Measurements from ENCODE around the gene PTGDR2. TPM values are rescaled to one million over a fixed set of nuclear protein-coding genes. Genes with fewer than 3 reads are reported as not detected.

PTGDR2 gene
- polyA plus RNA-seq, 3 donors: 0.09 to 0.23 (median 0.20) TPM

GRCh38 chr11:60863550-60864521 lies 8.1 kb upstream of the PTGDR2 start:
- DNase-seq (ENCODE audit: extremely low read depth in 1 of 11, low read depth in 9 of 11, low spot score in 4 of 11): no peak

DNA sequence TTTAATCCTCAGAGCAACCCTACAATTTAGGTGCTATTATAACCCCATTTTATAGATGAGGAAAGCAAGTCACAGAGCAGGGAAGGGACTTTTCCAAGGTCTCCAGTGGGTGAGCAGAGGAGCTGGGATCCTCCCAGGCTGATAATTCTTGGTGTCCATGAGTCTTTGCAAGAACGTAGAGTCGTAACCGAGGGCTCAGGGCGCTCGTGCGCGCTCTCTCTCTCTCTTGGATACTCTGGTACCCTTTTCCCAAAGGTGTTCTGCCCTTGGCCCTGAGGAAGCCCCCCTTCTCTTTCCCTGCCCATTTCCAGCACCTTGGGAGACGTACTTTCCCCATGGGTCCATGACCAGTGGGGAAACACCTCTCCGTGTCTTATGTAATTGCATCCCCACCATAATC lies 6.4 kb upstream of the PTGDR2 start:
- DNase-seq (ENCODE audit: extremely low read depth in 1 of 11, low read depth in 9 of 11, low spot score in 4 of 11): no peak

GRCh38 chr11:60860943-60861342 lies 5.2 kb upstream of the PTGDR2 start:
- DNase-seq (ENCODE audit: extremely low read depth in 1 of 11, low read depth in 9 of 11, low spot score in 4 of 11): no peak

- DNase-seq (ENCODE audit: extremely low read depth in 1 of 11, low read depth in 9 of 11, low spot score in 4 of 11): no peak
Measured at GRCh38 chr11:60859616-60860250, 4.0 kb upstream of the PTGDR2 start.

DNA sequence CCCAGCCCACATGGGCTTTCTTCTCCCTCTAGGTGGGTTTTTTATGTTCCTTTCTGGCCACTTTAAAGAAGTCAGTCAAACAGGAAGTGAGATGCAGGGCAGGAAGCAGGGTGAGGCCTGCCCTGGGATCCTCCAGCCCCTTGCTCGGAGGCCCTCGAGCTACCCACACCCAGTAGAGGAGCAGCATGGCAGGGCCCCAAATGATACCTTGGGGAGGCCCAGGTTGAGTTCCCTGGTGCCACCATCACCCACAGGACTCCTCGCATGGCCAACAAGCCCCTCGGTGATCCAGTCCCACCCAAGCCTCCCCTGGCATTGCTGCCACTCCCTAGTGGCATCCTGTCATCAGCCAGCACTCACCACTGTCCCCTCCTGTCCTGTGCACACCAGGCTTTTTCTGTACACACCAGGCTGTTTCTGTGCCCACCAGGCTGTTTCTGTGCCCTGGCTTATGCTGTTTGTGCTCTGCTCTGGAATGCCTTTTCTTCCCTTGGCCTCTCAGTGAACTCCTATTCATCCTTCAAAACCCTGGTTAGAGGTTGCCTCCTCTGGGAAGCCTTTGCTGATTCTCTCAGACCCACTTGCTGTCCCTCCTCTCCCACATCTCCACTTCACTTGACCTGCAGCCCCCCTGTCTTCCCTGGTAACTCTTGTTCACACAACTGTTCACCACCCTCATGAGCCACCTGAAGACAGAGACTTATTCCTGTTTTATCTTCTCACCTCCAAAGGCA lies 3.1 kb upstream of the PTGDR2 start:
- no peak for DNase-seq (ENCODE audit: extremely low read depth in 1 of 11, low read depth in 9 of 11, low spot score in 4 of 11)

- DNase-seq (ENCODE audit: extremely low read depth in 1 of 11, low read depth in 9 of 11, low spot score in 4 of 11): no peak
Measured at GRCh38 chr11:60858236-60858635, 2.5 kb upstream of the PTGDR2 start.

GRCh38 chr11:60857378-60858232 lies 1.9 kb upstream of the PTGDR2 start:
- no peak for DNase-seq (ENCODE audit: extremely low read depth in 1 of 11, low read depth in 9 of 11, low spot score in 4 of 11)

DNA sequence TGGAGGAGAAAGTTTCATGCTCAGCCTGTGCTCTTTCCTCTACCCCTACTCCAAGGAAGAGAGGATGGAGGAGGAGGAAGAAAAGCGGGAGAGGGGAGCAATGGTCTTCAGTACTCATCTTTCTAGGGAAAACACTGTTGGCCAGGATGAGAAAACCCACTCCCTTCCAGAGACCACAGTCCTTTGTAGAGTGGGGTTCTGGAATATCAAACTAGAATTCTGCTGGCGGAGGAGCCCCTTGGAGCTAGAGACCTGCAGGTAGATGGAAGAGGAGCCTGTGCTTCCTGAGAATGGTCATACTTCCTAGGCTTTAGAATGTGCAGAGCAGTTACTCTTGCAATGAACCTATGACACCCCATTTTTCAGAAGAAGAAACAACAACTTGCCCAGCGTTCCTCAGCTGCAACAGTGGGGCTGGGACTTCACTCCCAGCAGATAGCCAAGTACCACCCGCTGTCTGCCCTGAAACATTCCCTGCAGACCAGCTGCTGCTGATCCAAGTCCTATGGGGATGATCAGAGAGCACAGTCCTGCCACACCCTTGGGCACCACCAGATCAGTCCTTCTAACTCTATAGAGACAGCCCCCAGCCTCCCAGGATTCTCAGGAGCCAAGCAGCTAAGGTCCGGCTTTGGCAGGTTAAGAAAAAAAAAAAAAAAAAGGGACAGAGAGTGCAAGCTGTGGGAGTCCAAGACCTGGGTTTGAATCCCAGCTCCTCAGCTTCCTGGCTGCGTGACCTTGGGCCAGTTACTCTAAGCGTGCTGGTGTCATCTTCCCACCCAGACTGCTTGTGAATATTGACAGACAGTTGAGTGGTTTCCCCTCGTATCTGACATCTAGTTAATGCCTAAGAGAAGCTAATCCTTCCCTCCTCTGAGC lies 664 bp downstream of the PTGDR2 start:
- DNase-seq (ENCODE audit: extremely low read depth in 1 of 11, low read depth in 9 of 11, low spot score in 4 of 11): no peak

- DNase-seq (ENCODE audit: extremely low read depth in 1 of 11, low read depth in 9 of 11, low spot score in 4 of 11): no peak
Measured at GRCh38 chr11:60854140-60854846, 1.5 kb downstream of the PTGDR2 start.

DNA sequence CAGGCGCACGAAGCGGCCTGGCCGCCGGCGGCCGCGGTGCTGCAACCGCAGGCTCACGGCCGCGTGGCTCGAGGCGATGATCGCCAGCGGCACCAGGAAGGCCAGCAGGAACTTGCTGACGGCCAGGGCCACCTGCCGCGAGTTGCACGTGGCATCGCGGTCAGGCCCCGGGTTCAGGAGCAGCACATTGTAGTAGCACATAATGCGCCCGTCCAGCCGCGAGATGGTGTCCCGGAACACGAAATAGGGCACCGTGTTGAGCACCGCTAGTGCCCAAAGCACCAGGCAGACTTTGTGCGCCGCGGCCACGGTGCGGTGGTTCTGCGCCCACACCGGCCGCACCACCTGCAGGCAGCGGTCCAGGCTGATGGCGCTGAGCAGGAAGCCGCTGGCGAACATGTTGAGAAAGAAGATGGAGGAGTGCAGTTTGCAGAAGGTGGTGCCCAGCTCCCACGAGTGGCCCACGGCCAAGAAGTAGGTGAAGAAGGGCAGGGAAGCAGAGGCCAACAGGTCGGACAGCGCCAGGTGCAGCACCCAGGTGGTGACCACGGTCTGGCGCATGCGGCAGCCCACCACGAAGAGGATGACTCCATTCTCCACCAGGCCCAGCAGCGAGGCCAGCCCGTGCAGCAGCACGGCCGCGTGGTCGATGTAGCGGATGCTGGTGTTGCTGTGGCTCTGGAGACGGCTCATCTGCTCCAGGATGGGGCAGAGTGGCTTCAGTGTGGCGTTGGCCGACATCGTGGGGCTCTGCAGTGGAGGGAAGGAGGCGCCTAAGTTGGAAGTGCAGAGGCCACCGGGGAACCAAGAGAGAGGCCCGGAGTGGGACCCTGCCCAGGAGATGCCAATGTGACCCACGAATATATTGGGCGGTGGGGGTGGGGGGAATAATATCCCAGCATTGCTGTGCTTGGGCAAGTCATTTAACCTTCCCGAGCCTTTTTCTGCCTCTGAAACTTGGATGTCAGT lies 2.5 kb downstream of the PTGDR2 start:
- no peak for DNase-seq (ENCODE audit: extremely low read depth in 1 of 11, low read depth in 9 of 11, low spot score in 4 of 11)

DNA sequence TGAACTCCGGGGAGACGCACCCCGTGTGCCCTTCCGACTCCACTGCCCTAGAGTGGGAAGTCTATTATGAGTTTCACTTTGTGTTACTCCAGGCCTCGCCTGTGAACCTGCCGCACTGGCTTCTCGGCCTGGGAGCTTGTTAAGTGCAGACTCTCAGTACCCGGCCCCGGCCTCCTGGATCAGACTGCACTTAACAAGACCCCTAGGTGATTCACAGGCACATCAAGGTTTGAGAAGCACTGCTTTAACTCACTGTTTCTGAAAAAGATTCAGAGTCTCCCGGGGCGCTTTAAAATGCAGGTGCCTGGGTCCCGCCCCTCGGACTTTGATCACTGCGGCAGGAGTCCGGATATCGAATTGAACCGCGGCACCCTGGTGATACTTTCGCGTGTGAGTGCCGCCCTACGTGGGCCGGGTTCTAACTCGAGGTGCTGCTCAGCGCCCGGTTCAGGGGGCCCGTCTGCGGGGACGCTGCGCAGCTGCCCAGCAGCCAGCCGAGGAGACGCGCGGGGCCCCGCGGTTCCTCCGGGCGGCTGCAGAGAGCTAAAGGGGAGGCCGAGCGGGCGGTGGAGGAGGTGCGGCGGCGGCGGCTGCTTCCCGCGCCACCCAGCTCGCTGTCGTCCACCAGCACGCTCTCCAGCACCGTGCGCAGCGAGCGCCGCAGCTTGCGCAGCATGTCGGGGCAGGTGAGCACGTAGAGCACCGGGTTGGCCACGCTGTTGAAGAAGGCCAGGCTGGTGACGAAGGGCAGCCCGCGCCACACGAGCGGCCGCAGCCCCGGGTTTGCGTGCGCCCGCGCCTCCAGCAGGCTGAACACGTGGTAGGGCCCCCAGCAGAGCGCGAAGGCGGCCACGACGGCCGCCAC lies 3.4 kb downstream of the PTGDR2 start:
- DNase-seq (ENCODE audit: extremely low read depth in 1 of 11, low read depth in 9 of 11, low spot score in 4 of 11): no peak

DNA sequence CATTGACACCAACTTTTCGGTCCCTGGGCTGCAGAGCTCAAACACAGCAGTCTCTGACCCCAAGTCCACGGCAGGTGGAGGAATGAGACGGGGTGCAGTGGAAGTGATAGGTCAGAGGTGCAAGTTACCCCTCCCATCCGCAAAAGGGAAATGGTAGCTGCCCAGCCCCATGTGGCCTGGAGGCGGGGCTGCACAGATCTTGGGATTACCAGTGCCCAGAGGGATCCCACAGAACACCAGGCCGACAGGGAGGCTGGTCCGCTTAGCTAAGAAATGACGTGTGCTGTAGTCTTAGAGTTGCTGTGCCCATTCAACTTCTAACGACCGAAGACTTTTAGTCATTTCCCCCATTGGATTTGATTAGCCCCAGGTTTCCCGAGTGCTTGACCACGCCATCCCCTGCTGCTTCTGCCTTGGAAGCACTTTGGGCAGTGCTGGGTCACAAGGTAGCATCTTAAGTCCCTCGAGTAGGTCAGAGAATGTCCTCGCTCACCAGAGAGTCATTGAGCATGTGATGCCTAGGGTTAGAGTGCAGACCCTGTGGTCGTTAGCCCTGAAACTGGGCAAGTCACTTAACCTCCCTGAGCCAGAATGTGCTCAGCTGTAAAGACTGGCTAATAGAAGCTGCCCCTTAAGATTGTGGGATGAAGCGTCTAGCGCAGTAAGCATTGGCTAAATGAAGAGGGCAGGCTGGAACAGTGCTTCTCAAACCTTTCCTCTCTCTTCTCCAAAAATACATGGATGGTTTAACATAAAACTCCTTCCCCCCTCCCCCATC lies 4.2 kb downstream of the PTGDR2 start:
- DNase-seq (ENCODE audit: extremely low read depth in 1 of 11, low read depth in 9 of 11, low spot score in 4 of 11): no peak

DNA sequence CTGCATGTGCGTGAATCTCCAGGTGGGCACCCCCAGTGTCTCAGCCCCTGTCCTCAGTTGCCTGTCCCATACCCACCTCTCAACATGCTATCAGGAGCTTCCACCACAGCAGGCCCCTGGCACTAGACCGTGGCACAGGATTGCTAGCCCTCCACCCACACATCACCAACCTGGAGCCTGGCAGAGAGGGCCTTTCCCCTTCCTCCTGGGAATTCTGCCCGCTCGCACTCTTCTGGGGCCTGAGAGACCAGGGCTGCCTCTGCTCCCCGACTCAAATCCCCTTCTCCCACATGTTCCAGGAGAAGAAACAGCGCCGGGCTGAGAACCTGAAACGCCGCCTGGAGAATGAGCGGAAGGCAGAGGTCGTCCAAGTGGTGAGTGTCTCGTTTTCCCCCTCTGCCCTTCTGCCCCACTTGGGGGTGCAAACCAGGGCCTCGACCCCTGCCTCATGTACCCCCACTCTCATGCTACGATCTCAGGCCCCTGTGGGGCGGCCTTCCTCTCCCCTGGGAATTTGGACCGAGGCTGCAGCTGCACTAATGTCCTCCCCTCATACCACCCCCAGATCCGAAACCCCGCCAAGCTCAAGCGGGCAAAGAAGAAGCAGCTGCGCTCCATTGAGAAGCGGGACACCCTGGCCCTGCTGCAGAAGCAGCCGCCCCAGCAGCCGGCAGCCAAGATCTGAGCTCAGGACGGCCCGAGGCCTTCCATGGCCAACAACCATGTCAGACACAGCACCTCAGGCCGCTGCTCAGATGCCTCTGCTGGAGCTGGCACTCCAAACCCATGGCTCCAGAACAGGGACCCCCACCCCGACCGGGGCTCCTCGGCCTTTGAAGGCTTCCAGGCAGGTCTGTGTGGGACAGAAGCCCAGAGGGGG lies 5.9 kb downstream of the PTGDR2 start:
- no peak for DNase-seq (ENCODE audit: extremely low read depth in 1 of 11, low read depth in 9 of 11, low spot score in 4 of 11)

GRCh38 chr11:60848714-60849151 lies 7.0 kb downstream of the PTGDR2 start:
- no peak for DNase-seq (ENCODE audit: extremely low read depth in 1 of 11, low read depth in 9 of 11, low spot score in 4 of 11)

Measured in renal cortex interstitium (tissue), 11 donors.